ENCODE data around the gene CYTIP.

CYTIP gene

GRCh38 chr2:157460897-157461296 lies 17.0 kb upstream of the CYTIP start:
- ATAC-seq = no peak

- no peak for ATAC-seq
Observed at GRCh38 chr2:157460384-157460837, 16.5 kb upstream of the CYTIP start.

- ATAC-seq = no peak
Observed at GRCh38 chr2:157459486-157459885, 15.6 kb upstream of the CYTIP start.

GRCh38 chr2:157447741-157448140 lies 3.9 kb upstream of the CYTIP start:
- no peak for ATAC-seq

GRCh38 chr2:157447031-157447430 lies 3.1 kb upstream of the CYTIP start:
- peak; percentile 35 to 57 for ATAC-seq

- ATAC-seq = peak; percentile 3 to 8
Observed at GRCh38 chr2:157444641-157445040, 752 bp upstream of the CYTIP start.

GRCh38 chr2:157443090-157443489 lies 799 bp downstream of the CYTIP start:
- ATAC-seq = no peak

GRCh38 chr2:157442636-157443035 lies 1.3 kb downstream of the CYTIP start:
- no peak for ATAC-seq

- no peak for ATAC-seq
Observed at GRCh38 chr2:157442191-157442590, 1.7 kb downstream of the CYTIP start.

- ATAC-seq = peak; percentile 30 to 31
Observed at GRCh38 chr2:157441072-157441454, 2.8 kb downstream of the CYTIP start.

- ATAC-seq = no peak
Observed at GRCh38 chr2:157440404-157441071, 3.4 kb downstream of the CYTIP start.

- peak; percentile 12 to 28 for ATAC-seq
Observed at GRCh38 chr2:157439824-157440186, 4.1 kb downstream of the CYTIP start.

GRCh38 chr2:157438863-157439823 lies 4.7 kb downstream of the CYTIP start:
- ATAC-seq = peak; percentile 51 to 54

- no peak for ATAC-seq
Observed at GRCh38 chr2:157433394-157433793, 10.5 kb downstream of the CYTIP start.

GRCh38 chr2:157432475-157433106 lies 11.3 kb downstream of the CYTIP start:
- peak in 1 of 2 donors; percentile 15 for ATAC-seq

GRCh38 chr2:157431176-157431575 lies 12.7 kb downstream of the CYTIP start:
- no peak for ATAC-seq

- no peak for ATAC-seq
Observed at GRCh38 chr2:157428500-157429175, 15.3 kb downstream of the CYTIP start.

GRCh38 chr2:157427922-157428303 lies 16.0 kb downstream of the CYTIP start:
- ATAC-seq = no peak

GRCh38 chr2:157427003-157427921 lies 16.6 kb downstream of the CYTIP start:
- ATAC-seq = no peak

- no peak for ATAC-seq
Observed at GRCh38 chr2:157426477-157426994, 17.4 kb downstream of the CYTIP start.

GRCh38 chr2:157424374-157424773 lies 19.5 kb downstream of the CYTIP start:
- ATAC-seq = no peak

Data from activated CD4-positive, CD25-positive, alpha-beta regulatory T cell treated with anti-CD3 and anti-CD28 coated beads, Interleukin-2, amount 50 U/mL, for 24 hours (primary cell).